Measurements from ENCODE around the gene SBNO1.

SBNO1 gene

DNA sequence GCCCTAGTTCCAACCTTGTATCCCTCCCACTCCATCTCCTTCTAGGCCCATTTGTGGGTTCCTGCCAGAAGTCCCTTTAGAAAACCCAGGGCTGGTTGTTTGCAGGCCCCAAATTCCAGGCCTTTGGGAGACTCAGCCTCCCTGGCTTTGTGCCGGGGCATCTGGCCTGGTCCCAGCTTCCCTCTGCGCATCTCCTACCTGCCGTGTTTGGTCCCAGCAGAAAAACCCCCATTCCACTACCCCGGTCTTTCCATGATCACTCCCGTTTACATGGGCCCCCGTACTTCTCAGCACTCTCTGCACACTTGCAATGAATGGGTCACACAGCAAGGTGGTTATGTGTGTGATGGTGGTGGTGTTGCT lies 34.6 kb upstream of the SBNO1 start:
- TF ChIP-seq, protein P1, sequence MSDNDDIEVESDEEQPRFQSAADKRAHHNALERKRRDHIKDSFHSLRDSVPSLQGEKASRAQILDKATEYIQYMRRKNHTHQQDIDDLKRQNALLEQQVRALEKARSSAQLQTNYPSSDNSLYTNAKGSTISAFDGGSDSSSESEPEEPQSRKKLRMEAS (IDR thresholded peaks at IDR 0.05; ENCODE audit: low read depth, low read length): no peak
- no peak for TF ChIP-seq MYC (IDR thresholded peaks at IDR 0.05; ENCODE audit: low read depth, low read length)
- TF ChIP-seq, protein P2, sequence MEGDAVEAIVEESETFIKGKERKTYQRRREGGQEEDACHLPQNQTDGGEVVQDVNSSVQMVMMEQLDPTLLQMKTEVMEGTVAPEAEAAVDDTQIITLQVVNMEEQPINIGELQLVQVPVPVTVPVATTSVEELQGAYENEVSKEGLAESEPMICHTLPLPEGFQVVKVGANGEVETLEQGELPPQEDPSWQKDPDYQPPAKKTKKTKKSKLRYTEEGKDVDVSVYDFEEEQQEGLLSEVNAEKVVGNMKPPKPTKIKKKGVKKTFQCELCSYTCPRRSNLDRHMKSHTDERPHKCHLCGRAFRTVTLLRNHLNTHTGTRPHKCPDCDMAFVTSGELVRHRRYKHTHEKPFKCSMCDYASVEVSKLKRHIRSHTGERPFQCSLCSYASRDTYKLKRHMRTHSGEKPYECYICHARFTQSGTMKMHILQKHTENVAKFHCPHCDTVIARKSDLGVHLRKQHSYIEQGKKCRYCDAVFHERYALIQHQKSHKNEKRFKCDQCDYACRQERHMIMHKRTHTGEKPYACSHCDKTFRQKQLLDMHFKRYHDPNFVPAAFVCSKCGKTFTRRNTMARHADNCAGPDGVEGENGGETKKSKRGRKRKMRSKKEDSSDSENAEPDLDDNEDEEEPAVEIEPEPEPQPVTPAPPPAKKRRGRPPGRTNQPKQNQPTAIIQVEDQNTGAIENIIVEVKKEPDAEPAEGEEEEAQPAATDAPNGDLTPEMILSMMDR (IDR thresholded peaks at IDR 0.05; ENCODE audit: low read depth, low read length): no peak
- TF ChIP-seq POLR2A (IDR thresholded peaks at IDR 0.05; ENCODE audit: extremely low read depth, insufficient read length): no peak
- H3K4me3 ChIP-seq (ENCODE audit: low read depth, low read length): no peak overlapping the region
- DNase-seq (ENCODE audit: low read depth): no peak

DNA sequence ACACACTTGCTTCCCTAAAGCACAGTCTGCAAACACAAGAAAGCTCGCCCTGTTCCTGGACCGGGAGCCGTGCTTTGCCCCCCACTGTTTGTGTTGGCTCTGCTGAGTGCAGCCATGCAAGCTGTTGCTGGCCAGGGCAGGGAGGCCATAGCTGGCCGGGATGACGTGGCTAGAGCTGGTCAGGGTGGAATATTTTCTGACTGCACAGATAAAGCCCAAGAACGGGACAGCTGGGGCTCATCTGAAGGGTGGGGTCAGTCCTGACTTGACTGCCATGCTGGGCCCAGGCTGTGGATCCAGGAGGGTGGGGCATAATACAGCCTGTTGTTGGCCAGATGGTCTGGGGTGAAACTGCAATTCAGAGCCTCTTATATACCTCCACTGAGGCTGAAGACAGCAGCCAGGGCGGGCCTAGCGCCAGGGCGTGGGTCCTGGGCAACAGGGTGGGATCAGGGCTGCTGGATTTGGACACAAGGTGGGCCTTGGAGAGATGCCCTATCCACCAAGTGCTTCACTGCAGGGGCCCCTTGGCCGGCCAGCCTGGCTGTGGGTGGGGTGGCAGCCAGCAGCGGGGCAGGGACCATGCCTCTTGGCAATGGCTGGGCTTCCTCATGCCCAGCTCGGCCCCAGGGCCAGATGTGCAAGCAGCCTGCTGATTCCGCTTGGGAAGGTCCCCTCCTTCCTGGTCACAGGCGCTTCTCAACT lies 34.1 kb upstream of the SBNO1 start:
- TF ChIP-seq, protein P1 (IDR thresholded peaks at IDR 0.05; ENCODE audit: low read depth, low read length): no peak
- TF ChIP-seq, protein P2 (IDR thresholded peaks at IDR 0.05; ENCODE audit: low read depth, low read length): no peak
- TF ChIP-seq MYC (IDR thresholded peaks at IDR 0.05; ENCODE audit: low read depth, low read length): no peak
- no peak for DNase-seq (ENCODE audit: low read depth)
- H3K4me3 ChIP-seq (ENCODE audit: low read depth, low read length): no peak overlapping the region

DNA sequence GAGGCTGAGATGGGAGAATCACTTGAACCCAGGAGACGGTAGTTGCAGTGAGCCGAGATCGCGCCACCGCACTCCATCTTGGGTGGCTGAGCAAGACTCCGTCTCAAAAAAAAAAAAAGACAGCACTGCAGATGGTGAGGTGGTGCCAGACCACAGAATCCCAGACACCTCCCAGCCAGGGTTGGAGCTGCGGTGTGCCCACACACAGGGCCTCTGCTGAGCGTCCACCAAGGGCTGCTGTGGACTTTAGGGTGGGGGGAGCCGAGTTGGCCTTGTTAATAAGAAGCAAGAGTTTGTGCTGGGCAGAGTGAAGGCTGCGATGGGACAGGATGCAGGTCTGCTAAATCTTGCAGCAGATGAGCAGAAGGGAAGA lies 33.5 kb upstream of the SBNO1 start:
- no peak overlapping the region for H3K4me3 ChIP-seq (ENCODE audit: low read depth, low read length)
- DNase-seq (ENCODE audit: low read depth): no peak
- TF ChIP-seq POLR2A (IDR thresholded peaks at IDR 0.05; ENCODE audit: extremely low read depth, insufficient read length): no peak
- TF ChIP-seq MYC (IDR thresholded peaks at IDR 0.05; ENCODE audit: low read depth, low read length): no peak

DNA sequence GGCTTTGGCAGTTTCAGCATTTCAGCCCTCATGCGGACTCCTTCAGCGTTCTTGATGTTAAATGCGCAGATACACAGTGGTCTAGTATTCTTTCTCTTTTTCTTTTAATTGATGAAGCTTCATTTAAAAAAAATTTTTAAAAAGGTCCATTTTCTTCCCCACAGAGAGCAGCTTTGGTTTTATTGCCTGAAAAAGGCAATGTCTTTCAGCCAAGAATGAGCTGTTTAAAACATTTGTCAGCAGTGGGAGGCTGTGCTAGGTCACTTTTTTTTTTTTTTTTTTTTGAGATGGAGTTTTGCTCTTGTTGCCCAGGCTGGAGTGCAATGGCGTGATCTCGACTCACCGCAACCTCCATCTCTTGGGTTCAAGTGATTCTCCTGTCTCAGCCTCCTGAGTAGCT lies 32.8 kb upstream of the SBNO1 start:
- DNase-seq (ENCODE audit: low read depth): no peak
- TF ChIP-seq MYC (IDR thresholded peaks at IDR 0.05; ENCODE audit: low read depth, low read length) (no peak), POLR2A (IDR thresholded peaks at IDR 0.05; ENCODE audit: extremely low read depth, insufficient read length) (no peak)
- TF ChIP-seq, protein P1 (IDR thresholded peaks at IDR 0.05; ENCODE audit: low read depth, low read length): no peak
- TF ChIP-seq, protein P2 (IDR thresholded peaks at IDR 0.05; ENCODE audit: low read depth, low read length): no peak
- H3K4me3 ChIP-seq (ENCODE audit: low read depth, low read length): no peak overlapping the region

DNA sequence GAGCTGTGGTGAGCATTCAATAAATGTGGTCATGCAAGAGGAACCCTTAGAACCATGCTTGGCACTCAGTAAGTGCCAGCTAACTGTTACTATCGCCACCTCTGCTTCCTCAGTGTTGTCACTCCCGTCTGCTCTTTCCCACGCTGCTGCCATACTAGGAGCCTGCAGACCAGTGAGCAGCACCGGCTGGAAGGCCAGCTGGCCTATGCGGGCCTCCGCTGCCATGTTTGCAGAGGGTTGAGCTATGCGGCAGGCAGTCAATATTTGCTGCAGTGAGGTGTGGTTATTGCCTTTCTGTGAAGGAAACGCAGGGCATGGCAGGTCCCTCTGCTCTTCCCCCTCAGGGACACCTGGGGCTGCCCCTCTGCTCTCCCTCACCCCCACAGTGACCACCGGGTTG lies 32.3 kb upstream of the SBNO1 start:
- no peak overlapping the region for H3K4me3 ChIP-seq (ENCODE audit: low read depth, low read length)
- DNase-seq (ENCODE audit: low read depth): no peak
- TF ChIP-seq POLR2A (IDR thresholded peaks at IDR 0.05; ENCODE audit: extremely low read depth, insufficient read length) (no peak), MYC (IDR thresholded peaks at IDR 0.05; ENCODE audit: low read depth, low read length) (no peak)
- TF ChIP-seq, protein P1 (IDR thresholded peaks at IDR 0.05; ENCODE audit: low read depth, low read length): no peak
- TF ChIP-seq, protein P2 (IDR thresholded peaks at IDR 0.05; ENCODE audit: low read depth, low read length): no peak

DNA sequence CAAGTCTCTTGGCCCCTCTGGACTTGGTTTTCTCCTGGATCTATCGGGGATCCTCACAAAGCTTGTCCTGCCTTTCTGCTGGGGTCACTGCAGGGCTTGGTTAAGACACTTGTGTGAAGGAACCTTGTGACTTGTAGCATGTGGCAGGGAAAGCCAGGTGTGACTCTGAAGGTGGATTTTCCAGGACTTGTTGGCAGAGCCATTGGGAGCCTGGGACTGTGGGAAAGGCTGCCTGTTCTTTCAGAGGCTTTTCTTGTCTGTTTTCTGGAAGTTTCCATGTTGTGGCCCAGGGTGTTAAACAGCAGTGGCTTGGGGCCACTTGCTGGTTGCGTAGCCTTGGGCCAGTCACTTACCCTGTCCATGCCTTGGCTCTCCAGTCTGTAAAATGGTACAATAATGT lies 31.9 kb upstream of the SBNO1 start:
- TF ChIP-seq, protein P2 (IDR thresholded peaks at IDR 0.05; ENCODE audit: low read depth, low read length): no peak
- TF ChIP-seq POLR2A (IDR thresholded peaks at IDR 0.05; ENCODE audit: extremely low read depth, insufficient read length): no peak
- TF ChIP-seq MYC (IDR thresholded peaks at IDR 0.05; ENCODE audit: low read depth, low read length): no peak
- TF ChIP-seq, protein P1 (IDR thresholded peaks at IDR 0.05; ENCODE audit: low read depth, low read length): no peak
- no peak overlapping the region for H3K4me3 ChIP-seq (ENCODE audit: low read depth, low read length)
- DNase-seq (ENCODE audit: low read depth): no peak
